CD14-positive monocyte (primary cell): ENCODE measurements around the gene USP34. TPM values are rescaled to one million over a fixed set of nuclear protein-coding genes. Genes with fewer than 3 reads are reported as not detected.

Source experiments
- DNase-seq, 3 donors: peaks; one replicate each; pipeline ENCODE4 v3.0.0-alpha.2; 2011 to 2022
- H2AFZ ChIP-seq: 2 replicates; pipeline ENCODE4 v1.6.0; 2012; ENCODE audit warnings: mild to moderate bottlenecking, low read depth, low read length, inconsistent platforms; ENCODE audit not compliant: insufficient read depth, poor library complexity, severe bottlenecking
- H3K27ac ChIP-seq, 2 donors: 1 replicate in 1 of 2; 2 replicates in 1 of 2; pipeline ENCODE4 v1.5.1; 2012 to 2013; ENCODE audit warnings: low read length in 2 of 2, control low read depth in 1 of 2, inconsistent platforms in 1 of 2, low read depth in 1 of 2, mild to moderate bottlenecking in 1 of 2
- H3K27me3 ChIP-seq, 2 donors: one replicate each; pipeline versions ENCODE4 v1.6.0 to v1.6.1; 2011 to 2013; ENCODE audit warnings: low read length in 2 of 2; ENCODE audit not compliant: control insufficient read depth in 2 of 2, insufficient read depth in 2 of 2
- H3K36me3 ChIP-seq, 2 donors: replicated peaks in 1 of 2; 1 replicate in 1 of 2; 2 replicates in 1 of 2; pipeline versions ENCODE4 v1.5.1 to v1.6.1; 2012 to 2013; ENCODE audit warnings: low read length in 2 of 2, control low read depth in 1 of 2, inconsistent platforms in 1 of 2, mild to moderate bottlenecking in 1 of 2; ENCODE audit not compliant: insufficient read depth in 2 of 2, control insufficient read depth in 1 of 2
- H3K4me1 ChIP-seq, 2 donors: 1 replicate in 1 of 2; 2 replicates in 1 of 2; pipeline versions ENCODE4 v1.5.1 to v1.6.1; 2012 to 2013; ENCODE audit warnings: low read length in 2 of 2, control low read depth in 1 of 2, inconsistent platforms in 1 of 2, mild to moderate bottlenecking in 1 of 2, moderate library complexity in 1 of 2; ENCODE audit not compliant: insufficient read depth in 2 of 2, control insufficient read depth in 1 of 2
- H3K4me2 ChIP-seq: replicated peaks from 2 replicates; pipeline ENCODE3; 2012; ENCODE audit warnings: low read length, moderate library complexity, mild to moderate bottlenecking; ENCODE audit not compliant: poor library complexity, severe bottlenecking; ENCODE audit errors: extremely low read depth
- H3K4me3 ChIP-seq, 3 experiments: fragments of 200-600 bp in 1 of 3; sonication (generic) in 1 of 3; replicated peaks in 1 of 3; 1 replicate in 2 of 3; 2 replicates in 1 of 3; pipeline ENCODE4 v1.5.1; 2011 to 2013; ENCODE audit warnings: low read length in 3 of 3, mild to moderate bottlenecking in 3 of 3, control low read depth in 2 of 3, low read depth in 2 of 3, inconsistent platforms in 1 of 3, moderate library complexity in 1 of 3
- H3K79me2 ChIP-seq: 2 replicates; pipeline ENCODE4 v1.6.0; 2012; ENCODE audit warnings: mild to moderate bottlenecking, control low read depth, inconsistent platforms, low read length, moderate library complexity; ENCODE audit not compliant: insufficient read depth
- H3K9ac ChIP-seq: 2 replicates; pipeline ENCODE4 v1.6.0; 2017; ENCODE audit warnings: low read length, mild to moderate bottlenecking; ENCODE audit not compliant: insufficient read depth, poor library complexity, severe bottlenecking
- H3K9me3 ChIP-seq, 2 donors: replicated peaks in 1 of 2; 1 replicate in 1 of 2; 2 replicates in 1 of 2; pipeline versions ENCODE4 v1.5.1 to v1.6.1; 2012 to 2013; ENCODE audit warnings: low read length in 2 of 2, control low read depth in 1 of 2; ENCODE audit not compliant: control insufficient read depth in 1 of 2, insufficient read depth in 1 of 2
- H4K20me1 ChIP-seq: 2 replicates; pipeline ENCODE4 v1.6.0; 2012; ENCODE audit warnings: mild to moderate bottlenecking, low read length, control low read depth, moderate library complexity; ENCODE audit not compliant: insufficient read depth
- H3K27ac Mint-ChIP-seq, 7 donors: one replicate each; pipeline ENCODE4 v1.8.0; 2020; ENCODE audit warnings: mild to moderate bottlenecking in 7 of 7, mixed read lengths in 7 of 7, moderate library complexity in 6 of 7, inconsistent platforms in 2 of 7
- H3K27me3 Mint-ChIP-seq, 3 donors: one replicate each; pipeline ENCODE4 v1.8.0; 2021 to 2022; ENCODE audit warnings: low read depth in 3 of 3, mild to moderate bottlenecking in 3 of 3, mixed read lengths in 3 of 3, moderate library complexity in 3 of 3, inconsistent platforms in 1 of 3
- H3K36me3 Mint-ChIP-seq, 2 donors: one replicate each; pipeline ENCODE4 v1.8.0; 2020; ENCODE audit warnings: mixed read lengths in 2 of 2, inconsistent platforms in 1 of 2, mild to moderate bottlenecking in 1 of 2
- H3K4me1 Mint-ChIP-seq: one replicate; pipeline ENCODE4 v1.8.0; 2020; ENCODE audit warnings: mild to moderate bottlenecking, mixed read lengths
- H3K4me3 Mint-ChIP-seq, 2 donors: one replicate each; pipeline ENCODE4 v1.8.0; 2020; ENCODE audit warnings: mild to moderate bottlenecking in 2 of 2, mixed read lengths in 2 of 2, moderate library complexity in 1 of 2
- H3K9me3 Mint-ChIP-seq, 7 donors: one replicate each; pipeline ENCODE4 v1.8.0; 2020 to 2022; ENCODE audit warnings: mixed read lengths in 7 of 7, mild to moderate bottlenecking in 6 of 7, moderate library complexity in 6 of 7, inconsistent platforms in 2 of 7
- CTCF ChIP-seq: fragments of 200-600 bp; IDR thresholded peaks from one replicate; pipeline ENCODE4 v1.8.0; 2022; ENCODE audit warnings: antibody characterized with exemption, mild to moderate bottlenecking
- WGBS: methylation state at CpG from one replicate; pipeline ENCODE4 v1.1.5; 2013; ENCODE audit warnings: missing lambda C conversion rate; ENCODE audit not compliant: insufficient coverage; 5-methylcytosine and 5-hydroxymethylcytosine counted together
- intact Hi-C, 2 donors: fragments of 100-400 bp; cut with micrococcal nuclease; formaldehyde crosslinking; loops; one replicate each; pipeline versions ENCODE4 v1.15.0 to v1.15.1; 2023
- polyA plus RNA-seq, 3 donors: library from polyadenylated mRNA; depleted of rRNA in 1 of 3; unstranded in 2 of 3; stranded (reverse) in 1 of 3; fragments of 300-500 nt in 2 of 3; fragments of >200 nt in 1 of 3; fragmentation: Illumina TruSeq in 2 of 3; gene quantifications; 1 replicate in 2 of 3; 2 replicates in 1 of 3; pipeline ENCODE4 v1.2.3, GENCODE V29; 2012 to 2021

The USP34 gene
- polyA plus RNA-seq, 3 donors = 2.8 to 47.2 (median 5.9) TPM

GRCh38 chr2:61210332-61210981 lies 260.4 kb downstream of the USP34 start:
- Histone ChIP-seq H3K27ac (no peak overlapping the region), H3K9me3 (no peaks in the 10 kb centered on the region), H3K36me3 (peaks cover 70 to 91% of the 10 kb centered on the region in 2 donors), H3K4me1 (peaks cover 0 to 5% of the 10 kb centered on the region in 2 donors), H2AFZ (no peak overlapping the region), H4K20me1 (no peaks in the 10 kb centered on the region), H3K27me3 (no peaks in the 10 kb centered on the region), H3K79me2 (no peaks in the 10 kb centered on the region), H3K9ac (no peak overlapping the region), H3K4me3 (no peak overlapping the region), H3K4me2 (no peak overlapping the region)
- Mint-ChIP-seq H3K36me3 (peaks cover 54 to 60% of the 10 kb centered on the region in 2 donors), H3K4me1 (peaks cover 4% of the 10 kb centered on the region), H3K9me3 (no peaks in the 10 kb centered on the region), H3K27me3 (no peaks in the 10 kb centered on the region), H3K27ac (peak overlapping the region in 2 of 7 donors; percentile 20 to 48), H3K4me3 (no peak overlapping the region)
- 100% methylated on average over 1 of the region's 5 CpGs for WGBS
- peak; percentile 3 to 23 (median 16) for DNase-seq
- intact Hi-C loops = no loop called here
- TF ChIP-seq CTCF = no peak

DNA sequence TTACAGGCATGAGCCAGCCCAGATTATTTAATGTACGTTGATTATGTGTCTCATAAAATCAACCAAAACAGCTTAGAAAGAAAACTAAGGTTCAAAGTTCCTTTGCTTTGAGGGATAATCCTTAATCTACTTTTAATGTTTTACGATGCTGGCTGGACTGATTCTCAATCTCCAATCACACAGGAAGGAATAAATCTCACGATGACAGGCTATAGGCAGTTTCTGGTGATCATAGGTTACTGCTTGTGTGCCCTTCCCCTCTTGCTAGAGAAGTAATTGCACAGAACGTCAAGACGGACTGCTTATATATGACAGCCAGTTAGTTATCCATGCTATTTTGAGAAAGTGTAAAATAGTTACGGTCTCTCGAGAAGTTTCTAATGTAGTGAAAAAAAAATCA lies 265.8 kb downstream of the USP34 start:
- H3K36me3 ChIP-seq = peaks cover 91 to 95% of the 10 kb centered on the region in 2 donors
- no peaks in the 10 kb centered on the region for H3K9me3 ChIP-seq
- H3K79me2 ChIP-seq = no peaks in the 10 kb centered on the region
- peaks cover 70 to 75% of the 10 kb centered on the region in 2 donors for H3K36me3 Mint-ChIP-seq
- no peaks in the 10 kb centered on the region for H3K27me3 Mint-ChIP-seq
- TF ChIP-seq CTCF = no peak
- no peak overlapping the region for H2AFZ ChIP-seq
- H3K4me3 Mint-ChIP-seq = no peak overlapping the region
- WGBS = no CpG with 5 or more reads among the region's 7 CpGs
- peaks cover 1% of the 10 kb centered on the region for H3K4me1 Mint-ChIP-seq
- H3K27ac ChIP-seq = no peak overlapping the region
- no peaks in the 10 kb centered on the region for H4K20me1 ChIP-seq
- H3K4me1 ChIP-seq = peaks cover 0 to 1% of the 10 kb centered on the region in 2 donors
- no peak overlapping the region for H3K27ac Mint-ChIP-seq
- no peaks in the 10 kb centered on the region for H3K9me3 Mint-ChIP-seq
- H3K27me3 ChIP-seq = no peaks in the 10 kb centered on the region
- no peak for DNase-seq
- no peak overlapping the region for H3K9ac ChIP-seq
- intact Hi-C loops = no loop called here
- H3K4me3 ChIP-seq = no peak overlapping the region
- H3K4me2 ChIP-seq = no peak overlapping the region
